ENCODE data around the gene F10.
"Not testable (repeated sequence)": the region's sequence is repeated elsewhere in the genome, so short reads cannot be mapped to it uniquely, and the experiment has no call there.

Gene F10

DNA sequence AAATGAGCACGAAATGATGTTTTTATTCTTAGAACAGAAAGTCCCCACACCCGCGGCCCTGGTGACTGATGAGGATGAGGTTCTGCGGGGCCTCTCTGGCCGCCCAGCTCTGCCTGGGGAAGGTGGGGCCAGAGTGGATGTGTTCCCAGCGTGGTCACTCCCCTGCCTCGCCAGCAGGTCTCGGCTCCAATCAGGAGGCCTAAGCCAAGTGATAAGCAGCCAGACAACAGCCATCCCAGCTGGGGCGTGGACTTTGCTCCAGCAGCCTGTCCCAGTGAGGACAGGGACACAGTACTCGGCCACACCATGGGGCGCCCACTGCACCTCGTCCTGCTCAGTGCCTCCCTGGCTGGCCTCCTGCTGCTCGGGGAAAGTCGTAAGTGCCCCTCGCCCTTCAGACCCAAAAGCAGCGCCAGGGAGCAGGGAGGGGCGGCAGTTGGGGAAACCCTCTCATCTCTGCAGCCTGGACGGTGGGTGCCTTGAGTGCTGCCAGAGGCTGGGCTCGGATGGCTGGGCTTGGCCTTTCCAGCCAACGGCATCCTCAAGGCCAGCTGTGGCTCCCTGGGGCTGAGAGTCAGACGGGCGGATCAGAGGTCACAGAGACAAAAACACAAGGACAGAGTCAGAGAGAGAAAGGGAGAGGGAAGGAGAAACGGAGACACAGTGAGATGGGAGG is at the start of gene F10:
Gene F10, plus strand, starts transcription at position 250 of the 676 bp plus-strand sequence. Its CDS starts 57 bp downstream, at position 307.
- DNase-seq (ENCODE audit: low spot score), result no peak

DNA sequence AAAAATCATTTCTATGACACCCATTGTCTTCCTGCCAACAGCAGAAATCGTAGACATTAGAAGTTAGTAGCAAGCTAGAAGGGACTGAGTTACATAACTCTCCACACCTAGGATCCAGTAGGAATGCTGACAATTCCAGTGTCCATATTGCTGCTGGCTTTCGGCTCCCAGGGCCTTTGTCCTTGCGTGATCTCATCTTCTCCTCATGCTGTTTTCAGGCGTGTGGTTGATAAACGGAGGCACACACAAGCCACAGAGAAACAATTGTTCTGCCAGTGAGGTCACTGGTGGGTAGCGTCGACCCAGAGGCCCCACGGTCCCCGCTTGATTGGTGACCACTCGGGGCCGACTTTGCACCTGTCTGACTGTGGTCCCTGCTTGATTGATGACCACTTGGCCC is 48.7 kb upstream of the F10 start:
- DNase-seq (ENCODE audit: low spot score), result peak; percentile 52

DNA sequence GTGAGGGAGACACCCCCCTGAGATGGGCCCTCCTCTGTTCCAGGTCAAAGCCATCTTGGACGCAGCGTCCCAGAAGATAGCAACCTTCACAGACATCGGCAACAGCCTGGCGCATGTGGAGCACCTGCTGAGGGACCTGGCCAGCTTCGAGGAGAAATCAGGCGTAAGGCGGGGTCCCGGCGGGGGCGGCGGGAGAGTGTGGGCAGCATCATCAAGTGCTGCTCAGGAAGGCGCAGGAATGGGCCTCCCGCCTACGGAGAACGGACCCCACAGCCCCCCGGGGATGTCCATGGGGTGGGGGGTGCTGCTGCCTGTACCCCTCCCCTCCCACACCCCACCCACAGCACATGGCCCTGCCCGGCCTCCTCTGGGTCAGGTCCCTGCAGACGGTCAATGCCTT is 48.2 kb upstream of the F10 start:
- no peak for DNase-seq (ENCODE audit: low spot score)

DNA sequence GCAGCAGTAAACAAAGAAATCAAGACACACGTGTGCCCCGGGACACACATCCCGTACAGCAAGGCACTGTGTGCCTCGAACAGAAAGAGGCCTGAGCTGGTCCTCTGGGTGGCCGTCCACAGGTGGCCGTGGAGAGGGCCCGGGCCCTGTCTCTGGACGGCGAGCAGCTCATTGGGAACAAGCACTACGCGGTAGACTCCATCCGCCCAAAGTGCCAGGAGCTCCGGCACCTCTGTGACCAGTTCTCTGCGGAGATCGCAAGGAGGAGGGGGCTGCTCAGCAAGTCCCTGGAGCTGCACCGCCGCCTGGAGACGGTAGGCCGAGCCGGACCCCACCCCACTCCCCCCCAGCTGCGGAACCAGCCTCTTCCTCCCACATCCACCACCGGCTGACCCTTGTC is 47.7 kb upstream of the F10 start:
- DNase-seq (ENCODE audit: low spot score), result no peak

DNA sequence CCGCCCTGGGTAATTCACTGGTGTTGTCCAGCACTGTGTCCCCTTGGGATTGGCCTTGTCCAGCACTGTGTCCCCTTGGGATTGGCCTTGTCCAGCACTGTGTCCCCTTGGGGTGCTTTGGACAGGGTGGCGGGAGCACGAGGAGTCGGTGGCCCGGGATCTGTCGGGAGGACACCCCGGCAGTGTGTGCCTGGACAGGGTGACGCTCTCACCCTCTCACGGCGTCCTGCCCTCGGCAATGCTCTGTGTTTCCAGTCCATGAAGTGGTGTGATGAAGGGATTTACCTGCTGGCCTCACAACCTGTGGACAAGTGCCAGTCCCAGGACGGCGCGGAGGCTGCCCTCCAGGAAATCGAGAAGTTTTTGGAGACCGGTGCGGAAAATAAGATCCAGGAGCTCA is 46.9 kb upstream of the F10 start:
- no peak for DNase-seq (ENCODE audit: low spot score)

DNA sequence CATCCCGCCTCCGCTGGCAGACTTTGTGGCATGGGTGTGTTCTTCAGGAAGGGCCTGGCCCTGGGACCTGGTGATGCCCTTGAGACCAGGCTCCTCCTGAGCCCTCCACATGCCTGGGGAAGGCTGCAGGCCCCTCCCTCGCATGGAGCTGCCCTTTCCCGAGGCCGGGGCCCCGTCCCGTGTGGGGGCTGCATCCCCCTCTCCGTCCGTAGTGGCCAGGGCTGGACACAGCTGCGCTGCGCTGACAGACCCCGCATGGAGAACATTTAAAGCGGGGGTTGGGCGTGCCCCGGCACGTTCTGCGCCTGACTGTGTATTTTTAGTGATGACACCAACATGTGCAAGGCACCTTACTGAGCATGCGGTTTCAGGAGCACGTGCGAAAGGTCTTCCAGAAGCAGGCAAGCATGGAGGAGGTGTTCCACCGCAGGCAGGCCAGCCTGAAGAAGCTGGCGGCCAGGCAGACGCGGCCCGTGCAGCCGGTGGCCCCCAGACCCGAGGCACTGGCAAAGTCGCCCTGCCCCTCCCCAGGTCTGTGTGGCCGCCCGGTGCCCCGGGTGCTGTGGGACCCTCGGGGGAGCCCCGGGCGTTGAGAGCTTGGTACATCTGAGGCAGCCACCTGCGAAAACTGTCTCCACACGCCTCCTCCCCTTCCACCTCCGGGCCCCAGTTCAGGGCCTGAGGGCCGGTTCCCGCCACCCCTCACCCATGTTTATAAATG is 45.8 kb upstream of the F10 start:
- no peak for DNase-seq (ENCODE audit: low spot score)

DNA sequence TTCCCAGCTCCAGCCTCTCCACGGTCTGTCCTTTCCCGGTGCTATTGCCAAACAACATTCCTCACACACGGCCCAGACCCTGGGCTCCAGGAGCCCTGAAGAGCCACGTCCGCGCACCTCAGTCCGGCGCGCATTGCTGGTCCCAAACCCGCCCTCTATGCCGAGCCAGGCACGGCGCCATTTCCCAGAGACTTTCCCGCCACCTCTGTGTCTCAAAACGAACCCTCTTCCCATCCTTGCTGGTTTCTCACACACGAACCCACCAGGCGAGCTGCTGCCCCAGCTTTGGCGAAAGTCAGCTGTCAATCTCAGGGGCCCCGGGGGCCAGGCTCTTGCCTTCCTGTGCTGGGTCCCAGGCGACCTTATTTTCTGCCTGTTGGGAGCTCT is 45.0 kb upstream of the F10 start:
- DNase-seq (ENCODE audit: low spot score), result no peak

DNA sequence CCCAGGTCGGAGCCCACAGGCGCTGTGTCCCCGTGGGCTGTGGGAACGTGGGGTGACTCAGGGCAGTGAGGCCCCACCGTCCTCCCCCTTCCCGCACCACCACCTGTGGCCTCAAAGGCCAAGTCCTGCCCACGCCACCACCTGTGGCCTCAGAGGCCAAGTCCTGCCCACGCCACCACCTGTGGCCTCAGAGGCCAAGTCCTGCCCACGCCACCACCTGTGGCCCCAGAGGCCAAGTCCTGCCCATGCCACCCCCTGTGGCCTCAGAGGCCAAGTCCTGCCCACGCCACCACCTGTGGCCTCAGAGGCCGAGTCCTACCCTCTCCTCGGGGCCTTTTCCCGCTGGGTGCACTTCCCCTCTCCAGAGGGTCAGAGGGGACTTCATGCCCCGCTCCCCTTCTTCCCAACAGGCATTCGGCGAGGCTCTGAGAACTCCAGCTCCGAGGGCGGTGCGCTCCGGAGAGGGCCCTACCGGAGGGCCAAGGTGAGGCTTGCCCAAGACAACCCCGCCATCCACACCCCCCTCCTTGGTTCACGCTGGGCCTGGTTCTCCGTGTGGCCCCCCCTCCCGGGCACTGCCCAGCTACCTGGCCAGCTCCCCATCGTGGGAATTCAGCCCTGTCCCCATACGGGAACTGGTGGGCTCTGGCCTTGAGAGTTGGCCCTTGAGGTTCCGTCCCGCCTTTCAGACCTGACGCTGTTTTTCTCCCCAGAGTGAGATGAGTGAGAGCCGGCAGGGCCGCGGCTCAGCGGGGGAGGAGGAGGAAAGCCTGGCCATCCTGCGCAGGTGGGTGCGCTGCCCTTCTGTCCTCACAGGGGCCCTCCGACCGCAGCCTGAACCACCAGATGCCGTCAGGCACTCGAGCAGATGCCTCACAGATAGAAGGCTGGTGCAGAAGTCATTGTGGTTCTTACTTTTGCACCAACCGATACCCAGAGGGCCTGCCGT is 44.4 kb upstream of the F10 start:
- DNase-seq (ENCODE audit: low spot score), result no peak

DNA sequence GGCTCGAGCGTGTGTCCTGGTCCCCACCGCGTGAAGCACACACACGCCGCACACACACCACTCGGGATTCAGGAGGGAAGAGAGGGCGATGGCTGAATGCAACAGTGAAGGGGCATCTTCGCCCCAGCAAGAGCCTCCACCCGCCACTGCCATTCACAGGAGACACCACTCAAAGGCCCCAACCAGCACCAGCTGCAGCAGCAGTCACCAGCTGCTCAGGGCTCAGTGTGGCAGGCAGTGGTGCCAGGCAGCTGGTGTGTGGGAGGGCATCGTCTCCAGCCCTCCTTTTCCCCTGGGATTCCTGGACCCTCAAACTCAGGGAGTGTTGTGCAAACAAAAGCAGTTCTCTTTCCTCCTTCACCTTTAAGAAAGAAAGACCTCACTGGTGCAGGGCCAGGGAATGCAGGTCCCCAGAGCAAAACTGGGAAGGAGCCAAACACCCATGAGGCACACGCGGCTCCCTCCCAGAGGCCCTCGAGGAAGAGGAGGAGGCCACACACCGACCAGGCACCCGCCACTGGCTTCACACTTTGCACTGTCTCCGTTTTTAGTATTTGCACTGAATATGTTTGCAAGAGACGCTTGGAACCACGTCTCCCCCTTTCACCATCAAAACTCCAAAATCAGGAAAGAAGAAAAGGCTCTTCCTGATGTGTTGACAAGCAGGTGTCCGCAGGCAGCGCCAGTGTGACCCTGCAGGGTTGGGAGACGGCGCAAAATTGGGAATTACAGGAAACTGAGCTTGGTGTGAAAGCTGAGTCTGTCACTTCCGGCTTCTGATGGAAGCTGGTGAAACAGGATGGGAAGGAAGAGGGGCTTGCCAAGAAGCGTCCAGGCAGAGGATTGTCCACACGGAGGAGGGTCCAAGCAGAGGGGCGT is 43.5 kb upstream of the F10 start:
- DNase-seq (ENCODE audit: low spot score), result peak; percentile 76

DNA sequence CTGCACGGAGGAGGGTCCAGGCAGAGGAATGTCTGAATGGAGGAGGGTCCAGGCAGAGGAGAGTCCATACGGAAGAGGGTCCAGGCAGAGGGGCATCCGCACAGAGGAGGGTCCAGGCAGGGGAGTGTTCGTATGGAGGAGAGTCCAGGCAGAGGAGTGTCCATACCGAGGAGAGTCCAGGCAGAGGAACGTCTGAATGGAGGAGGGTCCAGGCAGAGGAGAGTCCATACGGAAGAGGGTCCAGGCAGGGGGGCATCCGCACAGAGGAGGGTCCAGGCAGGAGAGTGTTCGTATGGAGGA is 42.9 kb upstream of the F10 start:
- not testable (repeated sequence) for DNase-seq (ENCODE audit: low spot score)

DNA sequence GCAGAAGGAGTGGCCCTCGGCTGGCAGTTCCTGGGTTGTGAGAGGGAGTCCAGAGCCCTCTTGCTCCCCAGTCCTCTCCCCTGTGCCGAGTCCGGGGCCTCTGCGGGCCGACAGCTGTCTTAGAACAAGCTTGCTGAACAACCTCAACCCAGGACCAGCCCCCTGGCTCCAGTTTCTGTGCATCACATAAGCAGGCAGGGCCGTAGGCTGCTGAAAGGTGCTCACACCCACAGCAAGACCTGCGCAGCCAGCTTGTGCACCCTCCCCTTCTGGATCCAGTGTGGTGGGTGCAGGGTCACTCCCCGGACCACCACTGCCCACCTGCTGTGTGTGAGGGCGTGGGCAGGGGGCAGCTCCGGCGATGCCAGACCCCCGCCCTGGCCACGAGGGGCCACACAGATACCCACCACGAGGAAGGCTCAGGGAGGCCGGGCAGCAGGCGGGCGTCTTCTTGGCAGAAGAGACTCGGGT is 42.2 kb upstream of the F10 start:
- no peak for DNase-seq (ENCODE audit: low spot score)

DNA sequence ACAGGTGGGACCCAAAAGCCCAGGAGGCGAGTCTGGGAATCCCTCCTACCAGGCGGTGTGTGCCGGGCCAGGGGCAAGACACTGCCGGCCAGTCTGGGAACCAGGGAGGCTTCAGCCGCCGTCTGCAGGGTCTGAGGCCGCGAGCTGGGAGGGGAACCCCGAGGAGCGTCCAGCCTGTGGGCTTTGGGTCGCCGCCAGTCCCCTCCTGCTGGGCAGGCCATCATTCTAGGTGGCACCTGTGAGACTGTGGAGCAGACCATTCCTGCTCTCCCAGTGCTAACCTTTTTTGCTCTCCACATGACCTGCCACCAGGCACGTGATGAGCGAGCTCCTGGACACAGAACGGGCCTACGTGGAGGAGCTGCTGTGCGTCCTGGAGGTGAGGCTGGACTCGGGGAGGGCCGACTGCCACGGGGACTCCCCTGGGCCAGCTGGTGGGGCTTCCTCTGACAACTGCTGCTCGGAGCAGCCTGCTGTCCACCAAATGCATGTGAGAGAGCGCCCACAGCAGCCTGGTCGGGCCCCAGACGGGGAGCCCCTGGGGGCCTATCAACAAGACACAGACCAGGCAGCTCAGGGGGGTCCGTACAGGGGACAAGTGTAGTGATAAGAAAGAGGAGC is 41.6 kb upstream of the F10 start:
- no peak for DNase-seq (ENCODE audit: low spot score)

DNA sequence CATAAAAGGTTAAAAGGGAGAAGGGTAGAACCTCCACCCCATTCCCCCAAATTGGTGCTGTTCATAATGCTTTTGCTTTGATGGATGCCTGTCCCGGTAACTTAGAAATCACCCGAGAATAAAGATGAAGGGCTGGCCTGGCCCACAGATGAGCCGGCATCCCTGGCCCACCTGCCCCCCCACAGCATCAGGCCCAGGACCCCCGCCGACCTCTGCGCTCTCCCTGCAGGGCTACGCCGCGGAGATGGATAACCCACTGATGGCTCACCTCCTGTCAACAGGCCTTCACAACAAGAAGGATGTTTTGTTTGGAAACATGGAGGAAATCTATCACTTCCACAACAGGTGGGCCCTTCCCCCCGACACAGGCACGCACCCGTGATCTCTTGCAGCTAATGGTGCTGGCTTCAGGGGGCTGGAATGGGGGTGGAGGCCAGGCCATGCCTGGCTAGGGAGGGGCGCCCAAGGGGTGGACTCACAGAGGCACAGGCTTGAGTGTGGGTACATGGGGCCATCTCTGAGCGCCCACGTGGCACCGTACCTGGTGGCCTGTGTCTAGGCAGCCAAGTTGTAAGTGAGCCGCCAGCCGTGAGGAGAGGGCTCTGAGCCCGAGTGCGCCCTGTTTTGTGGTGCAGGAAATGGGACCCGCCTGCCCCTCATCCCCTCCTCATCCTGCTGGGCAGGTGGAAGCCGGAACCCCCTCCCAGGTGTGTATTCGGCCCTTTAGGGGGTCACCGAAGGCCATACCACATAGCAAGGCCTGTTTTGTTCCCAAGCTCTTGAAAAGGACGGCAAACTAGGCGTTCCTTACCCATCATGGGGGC is 40.2 kb upstream of the F10 start:
- no peak for DNase-seq (ENCODE audit: low spot score)

DNA sequence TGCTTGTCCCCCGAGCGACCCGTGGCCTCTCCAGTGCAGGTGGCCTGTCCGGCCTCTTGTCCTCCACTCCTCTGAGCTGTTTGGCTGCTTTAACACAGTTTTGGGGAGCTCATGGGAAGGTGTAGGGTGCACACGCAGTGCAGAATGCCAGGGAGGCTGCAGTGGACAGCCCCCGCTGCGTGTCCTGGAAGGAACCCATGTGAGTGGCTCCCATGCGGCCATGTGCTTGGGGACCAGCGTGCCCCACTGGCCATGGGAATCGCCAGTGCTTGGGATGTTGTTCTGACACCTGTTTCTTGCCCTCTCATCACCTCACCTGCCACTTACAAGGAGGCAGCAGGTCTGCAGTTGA is 39.6 kb upstream of the F10 start:
- no peak for DNase-seq (ENCODE audit: low spot score)

DNA sequence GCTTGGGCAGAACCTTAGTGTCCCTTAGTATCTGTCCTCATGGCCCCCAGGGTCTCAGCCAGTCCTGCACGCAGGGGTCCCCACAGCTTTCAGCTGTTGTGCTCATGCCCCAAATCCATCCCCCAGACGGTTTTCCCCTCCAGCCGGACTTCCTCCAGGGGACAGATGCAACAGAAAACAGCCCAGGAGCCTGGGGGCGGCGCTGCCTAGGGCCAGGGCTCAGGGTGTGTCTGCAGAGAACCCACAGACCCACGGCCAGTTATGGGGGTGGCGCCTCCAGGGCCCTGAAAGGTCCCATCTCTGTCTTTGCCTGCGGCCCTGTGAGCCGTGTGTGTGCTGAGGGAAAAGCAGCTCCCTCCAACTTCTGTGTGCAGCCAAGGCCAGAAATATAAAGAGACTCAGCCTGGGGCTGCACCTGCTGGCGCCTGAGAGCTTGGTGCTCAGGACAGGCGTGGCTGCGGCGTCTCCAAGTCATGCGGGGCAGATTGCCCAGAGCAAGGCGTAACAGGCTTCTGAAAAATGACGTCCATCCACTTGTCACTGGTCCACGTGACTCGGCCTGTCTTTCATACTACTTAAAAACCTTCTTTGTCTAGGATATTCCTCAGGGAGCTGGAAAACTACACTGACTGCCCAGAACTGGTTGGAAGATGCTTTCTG is 39.1 kb upstream of the F10 start:
- peak; percentile 88 for DNase-seq (ENCODE audit: low spot score)

DNA sequence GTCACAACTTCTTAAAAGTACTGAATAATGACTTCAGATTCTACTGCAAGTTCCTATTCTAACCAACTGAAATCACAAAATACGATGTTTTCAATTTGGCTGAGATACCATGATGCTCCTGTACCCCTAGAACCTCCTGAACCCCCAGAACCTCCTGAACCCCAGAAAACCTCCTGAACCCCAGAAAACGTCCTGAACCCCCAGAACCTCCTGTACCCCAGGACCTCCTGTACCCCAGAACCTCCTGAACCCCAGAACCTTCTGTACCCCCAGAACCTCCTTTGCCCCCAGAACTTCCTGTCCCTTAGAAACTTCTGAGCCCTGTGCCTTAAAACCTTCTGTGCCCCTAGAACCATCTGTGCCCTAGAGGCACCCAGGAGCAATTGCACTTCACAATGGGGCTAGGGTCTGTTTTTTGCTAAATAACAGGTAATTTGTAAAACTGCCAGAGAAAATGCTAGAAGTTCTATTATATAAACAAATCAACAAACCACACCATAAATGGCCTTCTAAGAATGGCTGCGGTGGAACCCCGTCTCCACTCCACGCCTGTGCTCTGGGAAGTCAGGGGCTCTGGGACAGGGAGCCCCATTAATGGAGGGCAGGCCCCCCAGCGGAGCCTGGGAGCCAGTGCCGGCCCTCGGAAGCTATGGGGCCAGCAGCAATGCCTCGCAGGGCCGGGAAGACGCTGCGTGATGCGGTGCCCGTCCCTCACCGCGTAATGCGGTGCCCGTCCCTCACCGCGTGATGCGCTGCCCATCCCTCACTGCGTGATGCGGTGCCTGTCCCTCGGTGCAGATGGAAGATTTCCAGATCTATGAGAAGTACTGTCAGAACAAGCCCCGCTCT is 38.3 kb upstream of the F10 start:
- DNase-seq (ENCODE audit: low spot score), result no peak

DNA sequence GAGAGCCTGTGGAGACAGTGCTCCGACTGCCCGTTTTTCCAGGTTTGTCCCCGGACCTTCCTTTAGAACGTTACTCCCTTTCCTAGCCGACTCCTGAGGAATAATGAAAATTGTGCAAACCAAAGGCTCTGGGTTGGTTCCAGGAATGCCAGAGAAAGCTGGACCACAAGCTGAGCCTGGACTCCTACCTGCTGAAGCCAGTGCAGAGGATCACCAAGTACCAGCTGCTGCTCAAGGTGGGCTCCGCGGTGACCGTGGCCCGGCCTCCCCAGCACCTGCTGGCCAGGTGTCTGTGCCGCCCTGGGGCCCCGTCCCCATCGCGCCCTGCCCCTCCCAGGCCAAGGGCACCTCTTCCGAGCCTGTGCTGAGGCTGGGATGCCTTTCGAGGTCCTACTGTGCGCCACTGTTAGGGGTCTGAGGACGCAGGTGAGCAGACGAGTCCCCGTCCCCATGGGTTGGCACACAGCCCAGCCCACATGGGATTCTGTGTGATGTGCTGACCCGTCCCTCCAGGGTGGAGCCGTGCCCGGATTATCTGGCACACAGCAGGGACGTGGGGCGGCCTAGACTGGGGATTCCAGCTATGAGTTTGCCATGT is 37.6 kb upstream of the F10 start:
- DNase-seq (ENCODE audit: low spot score), result no peak

DNA sequence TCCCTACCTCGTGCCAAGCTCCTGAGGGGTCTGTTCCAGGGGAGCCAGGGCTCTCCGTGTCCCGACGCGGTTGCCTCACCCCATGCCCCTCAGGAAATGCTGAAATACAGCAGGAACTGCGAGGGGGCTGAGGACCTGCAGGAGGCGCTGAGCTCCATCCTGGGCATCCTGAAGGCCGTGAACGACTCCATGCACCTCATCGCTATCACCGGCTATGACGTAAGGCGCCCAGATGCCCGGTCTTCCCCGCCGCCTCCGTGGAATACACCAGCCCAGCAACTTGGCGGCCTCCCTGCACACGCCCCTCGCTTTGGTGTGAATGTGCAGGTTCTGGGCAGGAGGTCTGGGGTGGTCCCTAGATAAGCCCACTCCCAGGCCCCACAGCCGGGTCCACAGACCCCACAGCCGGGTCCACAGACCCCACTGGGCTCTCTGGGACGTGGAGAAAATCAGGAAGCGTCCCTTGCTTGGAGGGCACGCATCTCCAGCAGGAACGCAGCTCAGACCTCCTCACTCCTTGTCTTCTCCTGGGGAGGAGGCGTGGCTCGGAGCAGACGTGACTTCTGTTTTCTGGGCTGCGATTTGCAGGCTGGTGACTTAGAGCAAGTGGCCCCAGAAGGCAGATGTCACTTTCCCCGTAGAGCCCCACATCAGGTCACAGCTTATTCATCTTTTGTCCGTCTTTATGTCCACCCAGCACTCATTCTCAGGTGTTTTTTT is 36.4 kb upstream of the F10 start:
- DNase-seq (ENCODE audit: low spot score), result no peak
